Activated T-cell treated with anti-CD3 and anti-CD28 coated beads for 48 hours (primary cell): ENCODE measurements around the gene OR10AD1.
A peak's percentile ranks its signal among the peaks of the same experiment; 100 is the strongest.

Experiments
- DNase-seq: peaks from one replicate; pipeline ENCODE4 v3.0.0-alpha.2; 2020; ENCODE audit warnings: low read depth

OR10AD1 gene

DNA sequence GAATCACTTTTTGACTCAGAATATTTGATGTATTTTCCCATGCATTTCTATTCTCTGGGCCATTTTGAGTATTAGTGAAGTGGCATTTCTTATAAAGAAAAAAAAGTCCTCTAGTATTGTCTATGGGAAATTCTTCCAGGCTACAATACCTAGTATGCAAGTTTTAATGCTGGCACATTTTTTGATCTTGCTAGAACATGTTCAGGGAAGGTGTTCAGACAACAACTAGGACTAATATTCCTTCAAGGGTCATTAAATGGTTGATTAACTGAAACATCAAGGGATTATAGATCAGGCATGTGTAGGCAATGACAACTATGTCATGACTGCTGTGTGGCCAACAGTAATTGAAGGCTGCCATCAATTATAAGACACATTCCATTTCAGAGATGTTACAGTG is 12.0 kb downstream of the OR10AD1 start:
- no peak for DNase-seq

DNA sequence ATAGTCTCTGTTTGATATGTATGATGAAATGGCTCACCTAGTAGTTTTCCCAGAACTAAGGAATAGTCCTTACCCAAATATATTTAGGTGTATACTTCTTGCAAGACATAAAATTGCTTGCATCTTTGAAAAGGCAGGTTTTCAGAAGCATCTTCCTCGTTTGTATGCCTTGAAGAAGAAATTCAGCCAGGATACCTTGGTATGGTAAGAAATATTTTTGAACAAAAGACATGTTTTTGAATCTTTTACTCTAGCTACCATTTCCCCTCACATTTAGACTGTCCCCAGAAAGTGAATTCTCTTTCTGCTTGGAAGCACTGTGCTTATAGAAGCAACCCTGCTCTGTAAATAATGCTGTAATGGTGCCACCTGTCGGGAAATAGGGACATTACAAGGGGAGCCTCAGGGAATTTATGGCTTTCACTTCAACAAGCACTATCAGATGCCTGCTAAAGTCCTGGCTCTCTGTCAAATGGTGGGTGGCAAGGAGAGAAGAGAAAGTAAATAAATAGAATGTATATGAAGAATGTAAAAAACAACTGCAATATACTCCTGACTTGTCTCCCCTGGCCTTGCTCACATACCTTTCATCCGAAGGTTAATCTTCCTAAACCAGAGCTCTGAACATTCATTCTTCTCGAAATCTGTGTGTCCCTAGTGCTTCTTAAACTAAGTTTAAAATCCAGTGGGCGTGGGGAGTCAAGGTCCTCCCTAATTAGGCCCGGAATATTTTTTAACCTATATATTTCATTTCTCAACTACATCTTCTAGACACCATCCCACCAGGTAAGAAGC is 13.6 kb downstream of the OR10AD1 start:
- DNase-seq: peak; percentile 45

DNA sequence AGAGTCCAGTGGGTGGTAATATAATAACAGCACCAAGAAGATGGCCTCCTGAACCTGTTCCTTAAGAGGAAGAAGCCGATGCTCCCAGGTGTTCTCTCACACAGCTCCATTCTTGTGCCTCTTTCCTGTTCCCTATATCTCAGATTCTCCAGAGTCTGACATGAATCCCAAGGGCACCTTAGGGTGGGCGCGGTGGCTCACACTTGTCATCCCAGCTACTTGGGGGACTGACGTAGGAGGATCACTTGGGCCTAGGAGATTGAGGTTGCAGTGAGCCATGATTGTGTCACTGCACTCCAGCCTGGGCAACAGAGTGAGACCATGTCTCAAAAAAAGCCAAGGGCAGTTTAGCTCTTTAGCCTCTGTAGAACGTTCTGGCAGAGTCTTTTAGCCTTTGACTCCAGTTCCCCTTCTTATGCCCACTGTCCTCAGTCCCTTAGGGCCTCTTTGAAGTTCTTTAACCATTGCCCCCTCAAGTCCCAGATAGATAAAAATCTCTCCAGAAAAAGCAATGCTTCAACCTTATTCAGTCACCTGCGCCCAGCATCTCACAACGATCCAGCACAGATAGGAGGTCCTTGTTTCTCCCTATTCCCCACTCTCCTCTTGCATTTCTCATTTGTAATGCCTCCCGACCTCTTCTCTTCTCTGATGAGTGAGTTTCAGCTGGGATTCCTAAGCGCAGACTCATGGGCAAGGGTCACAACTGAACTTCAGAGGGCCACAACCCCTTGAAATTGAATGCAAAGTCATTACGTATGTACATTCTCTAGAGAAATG is 15.0 kb downstream of the OR10AD1 start:
- no peak for DNase-seq

GRCh38 chr12:48185181-48185919 is 17.7 kb downstream of the OR10AD1 start:
- DNase-seq: no peak

DNA sequence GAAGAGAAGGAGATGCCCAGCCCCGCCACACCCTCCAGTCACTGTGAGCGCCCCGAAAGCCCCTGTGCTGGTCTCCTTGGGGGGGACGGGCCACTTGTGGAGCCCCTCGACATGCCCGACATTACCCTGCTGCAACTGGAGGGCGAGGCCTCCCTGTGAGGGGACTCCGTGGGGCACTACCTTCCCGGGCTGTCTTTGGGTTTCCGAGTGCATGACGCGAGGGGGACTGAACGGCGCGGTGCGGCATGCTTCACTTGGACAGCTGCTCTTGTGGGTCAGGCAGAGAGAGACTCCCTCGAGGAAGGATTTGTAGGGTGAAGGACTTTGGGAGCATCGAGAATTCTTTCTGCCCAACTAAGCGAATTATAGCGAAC is 18.6 kb downstream of the OR10AD1 start:
- no peak for DNase-seq

- DNase-seq: no peak
Observed at GRCh38 chr12:48183876-48184548, 19.1 kb downstream of the OR10AD1 start.

GRCh38 chr12:48183091-48183875 is 19.8 kb downstream of the OR10AD1 start, which contains the start of gene CCDC184:
Gene CCDC184, plus strand, starts transcription at chr12:48183644. Its CDS starts 479 bp downstream, at chr12:48184123.
- DNase-seq: peak; percentile 52

- no peak for DNase-seq
Observed at GRCh38 chr12:48182631-48183030, 20.5 kb downstream of the OR10AD1 start.

DNA sequence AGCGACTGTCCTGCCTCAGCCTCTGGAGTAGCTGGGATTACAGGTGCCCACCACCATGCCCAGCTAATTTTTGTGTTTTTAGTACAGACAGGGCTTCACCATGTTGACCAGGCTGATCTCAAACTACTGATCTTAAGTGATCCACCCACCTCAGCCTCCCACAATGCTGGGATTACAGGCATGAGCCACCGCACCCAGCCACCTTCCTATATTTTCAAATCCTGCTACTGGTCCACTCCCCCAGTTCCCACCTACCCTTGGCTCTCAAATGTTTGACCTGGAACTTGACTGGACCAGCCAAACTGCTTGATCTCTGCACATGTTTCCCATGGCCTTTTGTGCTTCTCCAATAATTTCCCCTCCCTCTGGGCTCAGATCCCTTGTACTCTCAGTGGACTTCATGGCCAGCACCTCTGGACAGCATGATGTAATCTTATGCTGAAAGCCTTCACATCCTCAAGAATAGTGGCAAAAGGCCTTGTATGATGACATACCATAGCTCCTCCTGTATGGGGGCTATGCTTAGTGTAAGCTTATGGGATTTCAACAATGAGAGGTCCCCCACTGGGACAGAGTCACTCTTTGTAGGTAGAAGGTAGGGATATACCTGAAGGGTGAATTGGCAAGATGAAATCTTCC is 22.1 kb downstream of the OR10AD1 start:
- no peak for DNase-seq

GRCh38 chr12:48180424-48180823 is 22.7 kb downstream of the OR10AD1 start:
- no peak for DNase-seq

DNA sequence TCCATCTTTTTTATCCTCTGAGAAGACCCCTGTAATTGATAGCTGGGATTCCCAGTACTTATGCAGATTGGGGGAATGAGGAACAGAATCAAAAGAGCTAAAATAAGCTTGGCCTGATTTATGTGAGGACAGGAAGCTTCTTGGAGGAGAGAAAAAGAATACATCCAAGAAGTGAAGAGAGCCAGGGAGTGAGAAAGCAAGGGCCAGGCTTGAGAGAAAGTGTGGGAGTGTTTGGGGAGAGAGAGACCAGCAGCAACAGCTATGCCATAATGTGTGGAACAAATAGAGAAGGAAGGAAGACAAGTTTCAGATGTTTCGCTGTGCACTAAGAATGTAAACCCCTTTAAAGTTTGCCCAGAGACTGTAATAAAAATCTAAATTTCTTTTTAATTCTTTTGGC is 23.6 kb downstream of the OR10AD1 start:
- no peak for DNase-seq

GRCh38 chr12:48177982-48178381 is 25.1 kb downstream of the OR10AD1 start:
- no peak for DNase-seq

DNA sequence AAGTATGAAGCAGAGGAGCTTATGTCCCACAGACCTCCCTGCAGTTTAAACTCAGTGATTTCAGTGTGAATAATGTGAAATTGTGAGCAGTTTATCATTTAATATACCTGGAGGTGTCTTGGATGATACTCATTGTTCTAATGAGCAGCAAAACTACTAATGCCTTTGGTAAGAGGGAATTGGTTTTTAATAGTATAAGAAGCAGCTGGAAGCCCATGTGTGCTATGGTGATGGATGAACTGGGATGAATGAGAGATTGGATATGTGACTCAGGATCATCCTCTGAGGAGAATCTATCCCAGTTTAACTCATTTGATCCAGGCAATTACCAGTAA is 26.7 kb downstream of the OR10AD1 start:
- DNase-seq: no peak

DNA sequence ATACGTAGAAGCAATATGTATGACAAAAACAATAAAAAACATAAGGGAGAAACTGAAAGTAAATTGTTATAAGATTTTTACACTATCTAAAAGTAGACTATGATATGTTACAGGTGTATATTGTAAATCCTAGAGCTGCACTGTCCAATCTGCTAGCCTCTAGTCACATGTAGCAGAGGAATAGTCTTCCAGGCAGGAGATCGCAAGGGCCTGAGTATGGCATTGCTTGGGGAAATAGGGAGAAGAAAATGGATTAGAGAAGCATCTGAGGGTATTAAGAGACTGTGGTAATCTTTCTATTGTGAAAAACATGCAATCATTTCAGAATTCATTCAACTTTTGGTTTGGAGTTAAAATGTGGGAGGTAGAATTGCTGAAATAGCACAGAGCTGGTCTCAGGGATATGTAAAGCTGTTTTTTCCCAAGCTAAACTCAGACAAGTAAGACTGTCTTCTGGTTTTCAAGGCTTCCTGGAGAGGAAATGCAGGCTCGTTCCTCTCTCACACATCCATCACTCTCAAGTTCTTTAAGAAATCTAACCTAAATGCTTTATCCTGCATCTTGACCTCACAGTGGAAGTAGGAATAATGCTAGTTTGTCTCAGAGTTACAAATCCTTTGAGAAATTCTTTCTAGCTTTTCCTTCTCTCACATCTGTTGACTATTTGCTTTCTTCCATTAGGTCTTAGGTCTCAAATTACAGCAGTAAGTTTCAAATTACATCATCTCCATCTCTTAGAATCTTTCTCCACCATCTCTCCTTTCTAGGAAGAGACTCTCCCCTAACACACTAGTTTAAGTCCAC is 27.3 kb downstream of the OR10AD1 start:
- DNase-seq: no peak

- no peak for DNase-seq
Observed at GRCh38 chr12:48169011-48169410, 34.1 kb downstream of the OR10AD1 start.

GRCh38 chr12:48165089-48165981 is 37.8 kb downstream of the OR10AD1 start:
- DNase-seq: no peak

DNA sequence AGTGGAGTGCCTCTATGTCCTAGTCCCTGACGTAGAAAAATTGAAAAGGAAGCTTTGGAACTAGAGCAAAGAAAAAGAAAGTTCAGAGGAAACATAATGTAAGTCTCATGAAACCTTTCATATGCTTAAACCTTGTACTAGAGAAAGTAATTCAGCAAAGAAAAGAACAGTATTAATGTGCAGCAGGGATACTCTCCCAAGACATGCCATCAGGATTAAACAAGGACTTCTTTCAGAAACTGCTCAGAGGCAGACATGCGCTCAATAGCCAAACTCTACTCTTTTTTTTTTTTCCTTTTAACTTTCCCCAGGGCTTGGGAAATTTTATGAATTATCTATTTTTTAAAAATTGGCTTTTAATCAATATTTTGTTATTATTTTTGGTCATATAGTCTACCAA is 38.6 kb downstream of the OR10AD1 start:
- DNase-seq: no peak

GRCh38 chr12:48163150-48163747 is 39.8 kb downstream of the OR10AD1 start:
- DNase-seq: no peak

GRCh38 chr12:48160807-48161206 is 42.3 kb downstream of the OR10AD1 start:
- DNase-seq: no peak
